ENCODE data around the gene VRK3.

DNA sequence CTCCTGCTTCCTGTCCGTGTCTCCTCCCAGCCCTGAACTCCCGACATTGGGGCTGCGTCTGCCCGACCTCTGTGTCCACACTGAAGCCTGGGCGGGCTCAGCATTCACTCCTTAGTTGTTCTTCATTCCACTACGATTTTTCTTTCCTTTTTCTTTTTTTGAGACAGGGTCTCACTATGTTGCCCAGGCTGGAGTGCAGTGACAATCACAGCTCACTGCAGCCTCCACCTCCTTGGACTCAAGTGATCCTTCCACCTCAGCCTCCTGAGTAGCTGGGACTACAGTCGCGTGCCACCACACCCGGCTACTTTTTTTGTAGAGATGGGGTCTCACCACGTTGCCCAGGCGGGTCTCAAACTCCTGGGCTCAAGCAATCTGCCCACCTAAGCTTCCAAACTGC lies 40.7 kb downstream of the VRK3 start:
- TF ChIP-seq GATA3 (IDR thresholded peaks at IDR 0.05; ENCODE audit: borderline replicate concordance) (no peak), CTCF (IDR thresholded peaks at IDR 0.05) (no peak), RFX5 (IDR thresholded peaks at IDR 0.05) (no peak), NFE2L2 (conservative IDR thresholded peaks at IDR 0.05; ENCODE audit: low read length) (no peak), ESRRA (IDR thresholded peaks at IDR 0.05; ENCODE audit: borderline replicate concordance, low read length) (no peak), CEBPB (IDR thresholded peaks at IDR 0.05) (no peak), ZC3H11A (IDR thresholded peaks at IDR 0.05) (no peak), POLR2A (IDR thresholded peaks at IDR 0.05; ENCODE audit: low read length) (no peak), SMC3 (IDR thresholded peaks at IDR 0.05) (no peak), EP300 (IDR thresholded peaks at IDR 0.05) (no peak), RCOR1 (IDR thresholded peaks at IDR 0.05; ENCODE audit: low read depth, low read length) (no peak), JUNB (IDR thresholded peaks at IDR 0.05) (no peak), ZFP36 (IDR thresholded peaks at IDR 0.05; ENCODE audit: borderline replicate concordance, partially characterized antibody) (no peak)
